Trophoblast cell (in vitro differentiated cells and primary cell): Measurements from ENCODE around the gene SCAP.

ENCODE experiments used
- DNase-seq, 2 donors: peaks; one replicate each; pipeline ENCODE4 v3.0.0-alpha.2; 2016
- H2AFZ ChIP-seq: 2 replicates; pipeline ENCODE4 v1.6.1; 2013; ENCODE audit warnings: low read length, moderate library complexity, mild to moderate bottlenecking; ENCODE audit not compliant: insufficient read depth, poor library complexity
- H2AK5ac ChIP-seq: 2 replicates; pipeline ENCODE4 v1.6.1; 2013; ENCODE audit warnings: mild to moderate bottlenecking, low read length
- H2BK120ac ChIP-seq: 2 replicates; pipeline ENCODE4 v1.6.1; 2013; ENCODE audit warnings: low read length, mild to moderate bottlenecking, moderate library complexity; ENCODE audit not compliant: insufficient read depth, poor library complexity
- H2BK12ac ChIP-seq: 2 replicates; pipeline ENCODE4 v1.6.1; 2013; ENCODE audit warnings: mild to moderate bottlenecking, low read length, moderate library complexity
- H2BK5ac ChIP-seq: 2 replicates; pipeline ENCODE4 v1.6.1; 2013; ENCODE audit warnings: low read length, low read depth, moderate library complexity, mild to moderate bottlenecking; ENCODE audit not compliant: poor library complexity
- H3K14ac ChIP-seq: 2 replicates; pipeline ENCODE4 v1.6.1; 2013; ENCODE audit warnings: mild to moderate bottlenecking, low read length
- H3K18ac ChIP-seq: 2 replicates; pipeline ENCODE4 v1.6.1; 2013; ENCODE audit warnings: mild to moderate bottlenecking, low read length
- H3K23ac ChIP-seq: 2 replicates; pipeline ENCODE4 v1.6.1; 2013; ENCODE audit warnings: low read length
- H3K27ac ChIP-seq: 2 replicates; pipeline ENCODE4 v1.5.1; 2013; ENCODE audit warnings: low read depth, mild to moderate bottlenecking, inconsistent platforms, low read length, moderate library complexity
- H3K27me3 ChIP-seq: 2 replicates; pipeline ENCODE4 v1.6.1; 2013; ENCODE audit warnings: inconsistent platforms, mild to moderate bottlenecking, low read length, moderate library complexity; ENCODE audit not compliant: insufficient read depth
- H3K36me3 ChIP-seq, 2 experiments: 1 replicate in 1 of 2; 2 replicates in 1 of 2; pipeline ENCODE4 v1.6.1; 2013; ENCODE audit warnings: low read length in 2 of 2, mild to moderate bottlenecking in 2 of 2, moderate library complexity in 1 of 2; ENCODE audit not compliant: insufficient read depth in 2 of 2, control insufficient read depth in 1 of 2
- H3K4ac ChIP-seq: 2 replicates; pipeline ENCODE4 v1.6.1; 2013; ENCODE audit warnings: low read depth, mild to moderate bottlenecking, low read length, moderate library complexity
- H3K4me1 ChIP-seq, 2 experiments: 1 replicate in 1 of 2; 2 replicates in 1 of 2; pipeline ENCODE4 v1.6.1; 2013; ENCODE audit warnings: low read length in 2 of 2, mild to moderate bottlenecking in 2 of 2, moderate library complexity in 1 of 2; ENCODE audit not compliant: insufficient read depth in 2 of 2, control insufficient read depth in 1 of 2
- H3K4me2 ChIP-seq: 2 replicates; pipeline ENCODE4 v1.6.1; 2013; ENCODE audit warnings: inconsistent platforms, mild to moderate bottlenecking, low read length, moderate library complexity
- H3K4me3 ChIP-seq: 2 replicates; pipeline ENCODE4 v1.5.1; 2013; ENCODE audit warnings: mild to moderate bottlenecking, low read depth, low read length, inconsistent platforms
- H3K79me1 ChIP-seq: one replicate; pipeline ENCODE4 v1.6.1; 2013; ENCODE audit warnings: low read length
- H3K79me2 ChIP-seq: 2 replicates; pipeline ENCODE4 v1.6.1; 2013; ENCODE audit warnings: low read length, mild to moderate bottlenecking; ENCODE audit not compliant: control insufficient read depth, insufficient read depth, poor library complexity
- H3K9ac ChIP-seq: 2 replicates; pipeline ENCODE4 v1.6.1; 2013; ENCODE audit warnings: mild to moderate bottlenecking, low read length
- H3K9me3 ChIP-seq: 2 replicates; pipeline ENCODE4 v1.6.1; 2013; ENCODE audit warnings: low read depth, mild to moderate bottlenecking, control low read depth, inconsistent platforms, low read length; ENCODE audit not compliant: insufficient read depth
- H4K12ac ChIP-seq: 2 replicates; pipeline ENCODE4 v1.6.1; 2013; ENCODE audit warnings: low read depth, mild to moderate bottlenecking, low read length, moderate library complexity
- H4K8ac ChIP-seq: 2 replicates; pipeline ENCODE4 v1.6.1; 2013; ENCODE audit warnings: low read depth, mild to moderate bottlenecking, low read length, moderate library complexity
- H4K91ac ChIP-seq: one replicate; pipeline ENCODE4 v1.6.1; 2013; ENCODE audit warnings: low read depth, mild to moderate bottlenecking, low read length, moderate library complexity
- WGBS: extraction: QIAGEN DNeasy Blood & Tissue Kit; methylation state at CpG from one replicate; pipeline ENCODE4 v1.1.7; 2013; ENCODE audit warnings: missing lambda C conversion rate; ENCODE audit not compliant: insufficient read length, insufficient coverage; ENCODE audit errors: extremely low coverage; 5-methylcytosine and 5-hydroxymethylcytosine counted together

SCAP gene

DNA sequence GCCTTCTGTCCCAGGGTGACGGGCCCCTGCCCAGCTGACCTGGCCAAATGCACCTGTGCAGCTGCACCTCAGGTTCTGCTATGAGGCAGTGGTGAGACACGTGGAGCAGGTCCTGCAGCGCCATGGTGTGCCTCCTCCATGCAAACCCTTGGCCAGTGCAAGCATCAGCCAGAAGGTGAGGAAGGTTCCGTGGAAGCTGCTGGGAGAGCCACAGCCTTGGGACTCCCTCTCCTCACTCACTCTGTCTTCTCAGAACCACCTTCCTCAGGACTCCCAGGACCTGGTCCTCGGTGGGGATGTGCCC, 63.3 kb downstream of the SCAP start:
- H2AK5ac ChIP-seq = no peak overlapping the region
- H3K79me1 ChIP-seq = no peaks in the 10 kb centered on the region
- H2BK12ac ChIP-seq = no peak overlapping the region
- peaks cover 84 to 86% of the 10 kb centered on the region in 2 experiments for H3K36me3 ChIP-seq
- H4K12ac ChIP-seq = no peak overlapping the region
- no peak overlapping the region for H2BK5ac ChIP-seq
- no peak overlapping the region for H4K8ac ChIP-seq
- no peak overlapping the region for H3K23ac ChIP-seq
- no peak overlapping the region for H3K27ac ChIP-seq
- H2BK120ac ChIP-seq = no peak overlapping the region
- no peak for DNase-seq
- no CpG with 5 or more reads among the region's 5 CpGs for WGBS
- no peaks in the 10 kb centered on the region for H3K4me1 ChIP-seq
- no peak overlapping the region for H3K9ac ChIP-seq
- peaks cover 7% of the 10 kb centered on the region for H3K9me3 ChIP-seq
- H3K79me2 ChIP-seq = no peaks in the 10 kb centered on the region
- H3K4me3 ChIP-seq = no peak overlapping the region
- no peak overlapping the region for H3K14ac ChIP-seq
- H3K4ac ChIP-seq = no peak overlapping the region
- H2AFZ ChIP-seq = no peak overlapping the region
- H4K91ac ChIP-seq = no peak overlapping the region
- no peaks in the 10 kb centered on the region for H3K27me3 ChIP-seq
- no peak overlapping the region for H3K18ac ChIP-seq
- H3K4me2 ChIP-seq = no peak overlapping the region

DNA sequence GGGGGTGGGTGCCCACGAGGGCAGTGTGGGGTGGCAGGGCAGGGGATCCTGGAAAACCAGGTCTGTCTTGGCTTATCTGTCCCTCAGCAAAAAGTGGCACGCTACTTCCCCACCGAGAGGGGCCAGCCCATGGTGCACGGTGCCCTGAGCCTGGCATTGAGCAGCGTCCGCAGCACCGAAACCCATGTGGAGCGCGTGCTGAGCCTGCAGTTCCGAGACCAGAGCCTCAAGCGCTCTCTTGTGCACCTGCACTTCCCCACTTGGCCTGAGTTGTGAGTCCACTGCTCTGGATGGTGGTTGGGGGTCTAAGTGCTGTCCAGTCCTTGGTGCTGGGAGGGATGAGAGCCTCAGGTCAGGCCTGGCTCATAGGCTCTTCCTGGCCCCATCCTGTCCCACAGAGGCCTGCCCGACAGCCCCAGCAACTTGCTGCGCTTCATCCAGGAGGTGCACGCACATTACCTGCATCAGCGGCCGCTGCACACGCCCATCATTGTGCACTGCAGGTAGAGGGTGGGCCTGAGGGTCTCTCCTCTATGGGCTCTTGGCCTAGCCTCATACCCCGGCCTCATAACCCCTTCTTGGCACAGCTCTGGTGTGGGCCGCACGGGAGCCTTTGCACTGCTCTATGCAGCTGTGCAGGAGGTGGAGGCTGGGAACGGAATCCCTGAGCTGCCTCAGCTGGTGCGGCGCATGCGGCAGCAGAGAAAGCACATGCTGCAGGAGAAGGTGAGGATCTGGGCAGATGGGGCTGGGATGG, 63.9 kb downstream of the SCAP start:
- Histone ChIP-seq H3K4me3 (no peak overlapping the region), H3K27me3 (no peaks in the 10 kb centered on the region), H3K4me2 (no peak overlapping the region), H3K9ac (no peak overlapping the region), H2AFZ (no peak overlapping the region), H2BK5ac (no peak overlapping the region), H2BK120ac (no peak overlapping the region), H3K36me3 (peaks cover 84 to 86% of the 10 kb centered on the region in 2 experiments), H4K91ac (no peak overlapping the region), H3K18ac (no peak overlapping the region), H3K9me3 (peaks cover 2% of the 10 kb centered on the region), H2AK5ac (no peak overlapping the region), H3K4me1 (no peaks in the 10 kb centered on the region), H3K4ac (no peak overlapping the region), H4K12ac (no peak overlapping the region), H3K79me1 (no peaks in the 10 kb centered on the region), H3K23ac (no peak overlapping the region), H3K27ac (no peak overlapping the region), H3K79me2 (no peaks in the 10 kb centered on the region), H4K8ac (no peak overlapping the region), H3K14ac (no peak overlapping the region), H2BK12ac (no peak overlapping the region)
- no CpG with 5 or more reads among the region's 24 CpGs for WGBS
- no peak for DNase-seq

DNA sequence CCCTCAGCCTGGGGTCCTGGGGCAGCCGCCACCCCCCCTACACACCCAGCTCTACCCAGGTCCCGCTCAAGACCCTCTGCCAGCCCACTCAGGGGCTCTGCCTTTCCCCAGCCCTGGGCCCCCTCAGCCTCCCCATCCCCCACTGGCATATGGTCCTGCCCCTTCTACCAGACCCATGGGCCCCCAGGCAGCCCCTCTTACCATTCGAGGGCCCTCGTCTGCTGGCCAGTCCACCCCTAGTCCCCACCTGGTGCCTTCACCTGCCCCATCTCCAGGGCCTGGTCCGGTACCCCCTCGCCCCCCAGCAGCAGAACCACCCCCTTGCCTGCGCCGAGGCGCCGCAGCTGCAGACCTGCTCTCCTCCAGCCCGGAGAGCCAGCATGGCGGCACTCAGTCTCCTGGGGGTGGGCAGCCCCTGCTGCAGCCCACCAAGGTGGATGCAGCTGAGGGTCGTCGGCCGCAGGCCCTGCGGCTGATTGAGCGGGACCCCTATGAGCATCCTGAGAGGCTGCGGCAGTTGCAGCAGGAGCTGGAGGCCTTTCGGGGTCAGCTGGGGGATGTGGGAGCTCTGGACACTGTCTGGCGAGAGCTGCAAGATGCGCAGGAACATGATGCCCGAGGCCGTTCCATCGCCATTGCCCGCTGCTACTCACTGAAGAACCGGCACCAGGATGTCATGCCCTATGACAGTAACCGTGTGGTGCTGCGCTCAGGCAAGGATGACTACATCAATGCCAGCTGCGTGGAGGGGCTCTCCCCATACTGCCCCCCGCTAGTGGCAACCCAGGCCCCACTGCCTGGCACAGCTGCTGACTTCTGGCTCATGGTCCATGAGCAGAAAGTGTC, 64.7 kb downstream of the SCAP start:
- Histone ChIP-seq H3K4ac (no peak overlapping the region), H4K12ac (no peak overlapping the region), H3K14ac (no peak overlapping the region), H2BK5ac (no peak overlapping the region), H2BK12ac (no peak overlapping the region), H3K9me3 (peaks cover 2% of the 10 kb centered on the region), H3K18ac (no peak overlapping the region), H3K36me3 (peaks cover 88 to 90% of the 10 kb centered on the region in 2 experiments), H4K8ac (no peak overlapping the region), H3K79me1 (no peaks in the 10 kb centered on the region), H3K79me2 (no peaks in the 10 kb centered on the region), H2BK120ac (no peak overlapping the region), H4K91ac (no peak overlapping the region), H2AFZ (no peak overlapping the region), H3K4me2 (no peak overlapping the region), H3K27ac (no peak overlapping the region), H3K4me1 (no peaks in the 10 kb centered on the region), H3K9ac (no peak overlapping the region), H3K27me3 (no peaks in the 10 kb centered on the region), H2AK5ac (no peak overlapping the region), H3K4me3 (no peak overlapping the region), H3K23ac (no peak overlapping the region)
- no peak for DNase-seq
- no CpG with 5 or more reads among the region's 30 CpGs for WGBS

DNA sequence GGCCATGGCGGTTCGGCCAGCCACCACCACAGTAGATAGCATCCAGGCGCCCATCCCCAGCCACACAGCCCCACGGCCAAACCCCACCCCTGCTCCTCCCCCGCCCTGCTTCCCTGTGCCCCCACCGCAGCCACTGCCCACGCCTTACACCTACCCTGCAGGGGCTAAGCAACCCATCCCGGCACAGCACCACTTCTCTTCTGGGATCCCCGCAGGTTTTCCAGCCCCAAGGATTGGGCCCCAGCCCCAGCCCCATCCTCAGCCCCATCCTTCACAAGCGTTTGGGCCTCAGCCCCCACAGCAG, 65.4 kb downstream of the SCAP start:
- H2BK120ac ChIP-seq = no peak overlapping the region
- no peaks in the 10 kb centered on the region for H3K79me1 ChIP-seq
- H3K14ac ChIP-seq = no peak overlapping the region
- H3K18ac ChIP-seq = no peak overlapping the region
- H3K4ac ChIP-seq = no peak overlapping the region
- no peak overlapping the region for H3K27ac ChIP-seq
- no peak overlapping the region for H2AK5ac ChIP-seq
- H4K8ac ChIP-seq = no peak overlapping the region
- H3K27me3 ChIP-seq = no peaks in the 10 kb centered on the region
- H2AFZ ChIP-seq = no peak overlapping the region
- WGBS = no CpG with 5 or more reads among the region's 10 CpGs
- no peak overlapping the region for H3K4me3 ChIP-seq
- H2BK12ac ChIP-seq = no peak overlapping the region
- peaks cover 90 to 92% of the 10 kb centered on the region in 2 experiments for H3K36me3 ChIP-seq
- H3K4me1 ChIP-seq = no peaks in the 10 kb centered on the region
- H4K91ac ChIP-seq = no peak overlapping the region
- no peak overlapping the region for H2BK5ac ChIP-seq
- H3K23ac ChIP-seq = no peak overlapping the region
- H3K9me3 ChIP-seq = peaks cover 2% of the 10 kb centered on the region
- no peak for DNase-seq
- H3K79me2 ChIP-seq = no peaks in the 10 kb centered on the region
- H4K12ac ChIP-seq = no peak overlapping the region
- no peak overlapping the region for H3K4me2 ChIP-seq
- H3K9ac ChIP-seq = no peak overlapping the region
